ENCODE measurements around the gene GRID2. TPM values are rescaled to one million over a fixed set of nuclear protein-coding genes. Genes with fewer than 3 reads are reported as not detected.

GRID2 gene
- total and polyA plus RNA-seq, 4 donors, result under 0.01 to 0.02 TPM; not detected in 2

DNA sequence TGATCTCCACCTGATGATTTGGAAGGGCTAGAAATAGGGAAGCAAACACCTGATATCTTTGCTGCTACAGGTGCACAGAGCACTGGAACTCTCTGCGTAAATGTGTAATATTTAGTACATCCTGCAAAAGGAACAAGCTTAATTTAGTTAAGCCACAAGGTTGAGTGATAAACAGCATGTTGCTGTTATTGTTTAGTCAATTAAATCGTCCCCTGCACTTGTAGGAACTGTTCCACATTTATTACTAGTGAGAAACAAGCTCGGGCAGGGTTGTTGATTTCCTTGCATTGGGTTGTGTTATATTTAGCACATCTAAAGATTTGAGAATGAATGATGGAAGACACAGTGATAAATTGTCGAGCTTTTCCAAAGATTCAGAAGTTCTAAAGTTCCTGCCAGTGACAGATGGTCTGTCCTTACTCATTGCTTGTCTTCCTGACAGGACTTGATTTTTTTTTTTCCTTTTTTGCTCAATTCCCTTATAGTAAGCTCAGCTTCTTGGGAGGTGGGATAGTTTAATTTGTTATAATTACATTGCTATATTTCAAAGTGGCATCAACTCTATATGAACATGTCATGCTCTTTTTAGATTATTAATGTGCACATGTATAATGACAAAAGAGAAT lies 897.8 kb downstream of the GRID2 start:
- no peaks in the 10 kb centered on the region for H3K4me1 ChIP-seq (ENCODE audit: control insufficient read depth in 4 of 4, insufficient read depth in 4 of 4, low read length in 3 of 4)
- 53% methylated on average over 4 of the region's 4 CpGs for WGBS

DNA sequence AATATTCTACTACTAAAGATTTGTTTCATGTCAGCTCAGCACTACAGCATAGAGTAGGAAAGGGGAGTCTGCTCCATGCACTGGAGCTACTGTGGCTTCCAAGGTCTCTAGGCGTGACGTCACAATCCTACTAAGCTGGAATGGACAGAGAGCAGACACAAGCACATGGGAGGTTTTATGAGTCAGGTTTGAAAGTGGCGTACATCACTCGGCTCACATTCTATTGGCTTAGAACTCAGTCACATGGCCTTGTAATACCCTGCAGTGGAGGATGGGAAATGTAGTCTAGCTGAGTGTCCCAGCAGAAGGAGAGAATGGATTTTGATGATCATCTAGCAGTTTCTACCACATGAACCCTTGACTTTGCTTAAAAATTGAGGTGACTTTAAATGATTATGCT lies 899.9 kb downstream of the GRID2 start:
- DNase-seq (ENCODE audit: low spot score), result no peak
- no peaks in the 10 kb centered on the region for H3K27me3 ChIP-seq (ENCODE audit: control insufficient read depth in 4 of 4, insufficient read depth in 4 of 4, low read length in 3 of 4)

More for the DNA sequence above, 897.8 kb downstream of the GRID2 start:
- no peaks in the 10 kb centered on the region for H3K36me3 ChIP-seq (ENCODE audit: control insufficient read depth in 4 of 4, insufficient read depth in 3 of 4, low read depth in 1 of 4, low read length in 3 of 4)
- no peak for DNase-seq (ENCODE audit: low spot score)
- no peaks in the 10 kb centered on the region for H3K9me3 ChIP-seq (ENCODE audit: control insufficient read depth in 4 of 4, low read length in 3 of 4)
- H3K27me3 ChIP-seq (ENCODE audit: control insufficient read depth in 4 of 4, insufficient read depth in 4 of 4, low read length in 3 of 4), result no peaks in the 10 kb centered on the region
- no peak overlapping the region for H3K27ac ChIP-seq (ENCODE audit: low read depth in 1 of 2, low read length in 2 of 2)
- TF ChIP-seq, protein P1, sequence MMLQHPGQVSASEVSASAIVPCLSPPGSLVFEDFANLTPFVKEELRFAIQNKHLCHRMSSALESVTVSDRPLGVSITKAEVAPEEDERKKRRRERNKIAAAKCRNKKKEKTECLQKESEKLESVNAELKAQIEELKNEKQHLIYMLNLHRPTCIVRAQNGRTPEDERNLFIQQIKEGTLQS (IDR thresholded peaks at IDR 0.05), result no peak
- TF ChIP-seq EGR1 (IDR thresholded peaks at IDR 0.05; ENCODE audit: low read depth in 2 of 2) (no peak), SP1 (IDR thresholded peaks at IDR 0.05) (no peak)
- no peak overlapping the region for H3K9ac ChIP-seq (ENCODE audit: low read depth in 1 of 2, low read length in 2 of 2)
- no peak overlapping the region for H3K4me3 ChIP-seq (ENCODE audit: low read depth in 1 of 3, low read length in 3 of 3)

More for the DNA sequence above, 899.9 kb downstream of the GRID2 start:
- H3K4me3 ChIP-seq (ENCODE audit: low read depth in 1 of 3, low read length in 3 of 3), result no peak overlapping the region
- H3K36me3 ChIP-seq (ENCODE audit: control insufficient read depth in 4 of 4, insufficient read depth in 3 of 4, low read depth in 1 of 4, low read length in 3 of 4), result no peaks in the 10 kb centered on the region
- 79% methylated on average over 4 of the region's 4 CpGs for WGBS
- no peaks in the 10 kb centered on the region for H3K9me3 ChIP-seq (ENCODE audit: control insufficient read depth in 4 of 4, low read length in 3 of 4)
- H3K9ac ChIP-seq (ENCODE audit: low read depth in 1 of 2, low read length in 2 of 2), result no peak overlapping the region
- no peaks in the 10 kb centered on the region for H3K4me1 ChIP-seq (ENCODE audit: control insufficient read depth in 4 of 4, insufficient read depth in 4 of 4, low read length in 3 of 4)
- no peak overlapping the region for H3K27ac ChIP-seq (ENCODE audit: low read depth in 1 of 2, low read length in 2 of 2)
- TF ChIP-seq SP1 (IDR thresholded peaks at IDR 0.05), result no peak
- TF ChIP-seq, protein P2, sequence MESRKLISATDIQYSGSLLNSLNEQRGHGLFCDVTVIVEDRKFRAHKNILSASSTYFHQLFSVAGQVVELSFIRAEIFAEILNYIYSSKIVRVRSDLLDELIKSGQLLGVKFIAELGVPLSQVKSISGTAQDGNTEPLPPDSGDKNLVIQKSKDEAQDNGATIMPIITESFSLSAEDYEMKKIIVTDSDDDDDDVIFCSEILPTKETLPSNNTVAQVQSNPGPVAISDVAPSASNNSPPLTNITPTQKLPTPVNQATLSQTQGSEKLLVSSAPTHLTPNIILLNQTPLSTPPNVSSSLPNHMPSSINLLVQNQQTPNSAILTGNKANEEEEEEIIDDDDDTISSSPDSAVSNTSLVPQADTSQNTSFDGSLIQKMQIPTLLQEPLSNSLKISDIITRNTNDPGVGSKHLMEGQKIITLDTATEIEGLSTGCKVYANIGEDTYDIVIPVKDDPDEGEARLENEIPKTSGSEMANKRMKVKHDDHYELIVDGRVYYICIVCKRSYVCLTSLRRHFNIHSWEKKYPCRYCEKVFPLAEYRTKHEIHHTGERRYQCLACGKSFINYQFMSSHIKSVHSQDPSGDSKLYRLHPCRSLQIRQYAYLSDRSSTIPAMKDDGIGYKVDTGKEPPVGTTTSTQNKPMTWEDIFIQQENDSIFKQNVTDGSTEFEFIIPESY (IDR thresholded peaks at IDR 0.05), result no peak
- TF ChIP-seq JUND (IDR thresholded peaks at IDR 0.05), result no peak
- TF ChIP-seq FOXA1 (IDR thresholded peaks at IDR 0.05), result no peak
- TF ChIP-seq, protein P3, sequence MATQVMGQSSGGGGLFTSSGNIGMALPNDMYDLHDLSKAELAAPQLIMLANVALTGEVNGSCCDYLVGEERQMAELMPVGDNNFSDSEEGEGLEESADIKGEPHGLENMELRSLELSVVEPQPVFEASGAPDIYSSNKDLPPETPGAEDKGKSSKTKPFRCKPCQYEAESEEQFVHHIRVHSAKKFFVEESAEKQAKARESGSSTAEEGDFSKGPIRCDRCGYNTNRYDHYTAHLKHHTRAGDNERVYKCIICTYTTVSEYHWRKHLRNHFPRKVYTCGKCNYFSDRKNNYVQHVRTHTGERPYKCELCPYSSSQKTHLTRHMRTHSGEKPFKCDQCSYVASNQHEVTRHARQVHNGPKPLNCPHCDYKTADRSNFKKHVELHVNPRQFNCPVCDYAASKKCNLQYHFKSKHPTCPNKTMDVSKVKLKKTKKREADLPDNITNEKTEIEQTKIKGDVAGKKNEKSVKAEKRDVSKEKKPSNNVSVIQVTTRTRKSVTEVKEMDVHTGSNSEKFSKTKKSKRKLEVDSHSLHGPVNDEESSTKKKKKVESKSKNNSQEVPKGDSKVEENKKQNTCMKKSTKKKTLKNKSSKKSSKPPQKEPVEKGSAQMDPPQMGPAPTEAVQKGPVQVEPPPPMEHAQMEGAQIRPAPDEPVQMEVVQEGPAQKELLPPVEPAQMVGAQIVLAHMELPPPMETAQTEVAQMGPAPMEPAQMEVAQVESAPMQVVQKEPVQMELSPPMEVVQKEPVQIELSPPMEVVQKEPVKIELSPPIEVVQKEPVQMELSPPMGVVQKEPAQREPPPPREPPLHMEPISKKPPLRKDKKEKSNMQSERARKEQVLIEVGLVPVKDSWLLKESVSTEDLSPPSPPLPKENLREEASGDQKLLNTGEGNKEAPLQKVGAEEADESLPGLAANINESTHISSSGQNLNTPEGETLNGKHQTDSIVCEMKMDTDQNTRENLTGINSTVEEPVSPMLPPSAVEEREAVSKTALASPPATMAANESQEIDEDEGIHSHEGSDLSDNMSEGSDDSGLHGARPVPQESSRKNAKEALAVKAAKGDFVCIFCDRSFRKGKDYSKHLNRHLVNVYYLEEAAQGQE (IDR thresholded peaks at IDR 0.05), result no peak
- TF ChIP-seq EGR1 (IDR thresholded peaks at IDR 0.05; ENCODE audit: low read depth in 2 of 2), result no peak
- no peak for TF ChIP-seq GABPA (IDR thresholded peaks at IDR 0.05 in 1 of 2, conservative IDR thresholded peaks at IDR 0.05 in 1 of 2)
- TF ChIP-seq, protein P4, sequence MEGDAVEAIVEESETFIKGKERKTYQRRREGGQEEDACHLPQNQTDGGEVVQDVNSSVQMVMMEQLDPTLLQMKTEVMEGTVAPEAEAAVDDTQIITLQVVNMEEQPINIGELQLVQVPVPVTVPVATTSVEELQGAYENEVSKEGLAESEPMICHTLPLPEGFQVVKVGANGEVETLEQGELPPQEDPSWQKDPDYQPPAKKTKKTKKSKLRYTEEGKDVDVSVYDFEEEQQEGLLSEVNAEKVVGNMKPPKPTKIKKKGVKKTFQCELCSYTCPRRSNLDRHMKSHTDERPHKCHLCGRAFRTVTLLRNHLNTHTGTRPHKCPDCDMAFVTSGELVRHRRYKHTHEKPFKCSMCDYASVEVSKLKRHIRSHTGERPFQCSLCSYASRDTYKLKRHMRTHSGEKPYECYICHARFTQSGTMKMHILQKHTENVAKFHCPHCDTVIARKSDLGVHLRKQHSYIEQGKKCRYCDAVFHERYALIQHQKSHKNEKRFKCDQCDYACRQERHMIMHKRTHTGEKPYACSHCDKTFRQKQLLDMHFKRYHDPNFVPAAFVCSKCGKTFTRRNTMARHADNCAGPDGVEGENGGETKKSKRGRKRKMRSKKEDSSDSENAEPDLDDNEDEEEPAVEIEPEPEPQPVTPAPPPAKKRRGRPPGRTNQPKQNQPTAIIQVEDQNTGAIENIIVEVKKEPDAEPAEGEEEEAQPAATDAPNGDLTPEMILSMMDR (IDR thresholded peaks at IDR 0.05; ENCODE audit: low read depth, low read length, missing input control), result no peak
- no peak for TF ChIP-seq HNF4A (conservative IDR thresholded peaks at IDR 0.05)
- TF ChIP-seq, protein P1 (IDR thresholded peaks at IDR 0.05), result no peak
- no peak for TF ChIP-seq FOXA2 (IDR thresholded peaks at IDR 0.05)
- TF ChIP-seq, protein P5, sequence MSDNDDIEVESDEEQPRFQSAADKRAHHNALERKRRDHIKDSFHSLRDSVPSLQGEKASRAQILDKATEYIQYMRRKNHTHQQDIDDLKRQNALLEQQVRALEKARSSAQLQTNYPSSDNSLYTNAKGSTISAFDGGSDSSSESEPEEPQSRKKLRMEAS (IDR thresholded peaks at IDR 0.05), result no peak
- no peak for TF ChIP-seq YY1 (IDR thresholded peaks at IDR 0.05)
- TF ChIP-seq RXRA (IDR thresholded peaks at IDR 0.05), result no peak

All from liver (tissue), 9 donors.